Fibroblast of lung (primary cell): Measurements from ENCODE around the gene TIPRL.

ENCODE experiments used
- EZH2 ChIP-seq: IDR thresholded peaks from 2 replicates; pipeline ENCODE4 v1.5.1; 2012; ENCODE audit warnings: low read length, control low read depth, mild to moderate bottlenecking; ENCODE audit errors: missing control alignments
- TF ChIP-seq, protein P1 (sequence below), 2 donors: IDR thresholded peaks in 1 of 2; conservative IDR thresholded peaks in 1 of 2; 1 replicate in 1 of 2; 2 replicates in 1 of 2; pipeline ENCODE4 v1.5.1; 2011 to 2012; ENCODE audit warnings: low read length in 2 of 2, control low read depth in 1 of 2, inconsistent platforms in 1 of 2, low read depth in 1 of 2, mild to moderate bottlenecking in 1 of 2

DNA sequence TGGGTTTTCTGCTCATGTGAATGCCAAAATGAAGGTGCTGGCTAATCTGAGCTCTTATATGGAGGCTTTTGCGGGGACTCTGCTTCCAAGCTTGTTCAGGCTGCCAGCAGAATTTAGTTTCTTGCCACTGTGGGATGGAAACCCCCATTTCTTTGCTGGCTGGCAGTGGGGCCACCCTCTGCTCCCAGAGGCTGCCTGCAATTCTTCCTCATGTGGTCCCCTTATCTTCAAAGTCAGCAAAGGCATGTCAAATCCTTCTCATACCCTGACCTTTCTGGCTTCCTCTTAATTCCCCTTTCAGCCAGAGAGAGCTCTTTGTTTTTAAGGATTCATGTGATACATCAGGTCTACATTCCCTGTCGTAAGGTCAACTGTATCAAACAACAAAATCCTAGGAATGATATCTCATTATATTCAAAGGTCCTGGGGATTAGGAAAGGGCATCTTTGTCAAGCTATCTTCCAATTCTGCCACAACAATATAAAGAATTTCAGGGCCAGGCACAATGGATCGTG is 36.8 kb upstream of the TIPRL start:
- TF ChIP-seq, protein P1, sequence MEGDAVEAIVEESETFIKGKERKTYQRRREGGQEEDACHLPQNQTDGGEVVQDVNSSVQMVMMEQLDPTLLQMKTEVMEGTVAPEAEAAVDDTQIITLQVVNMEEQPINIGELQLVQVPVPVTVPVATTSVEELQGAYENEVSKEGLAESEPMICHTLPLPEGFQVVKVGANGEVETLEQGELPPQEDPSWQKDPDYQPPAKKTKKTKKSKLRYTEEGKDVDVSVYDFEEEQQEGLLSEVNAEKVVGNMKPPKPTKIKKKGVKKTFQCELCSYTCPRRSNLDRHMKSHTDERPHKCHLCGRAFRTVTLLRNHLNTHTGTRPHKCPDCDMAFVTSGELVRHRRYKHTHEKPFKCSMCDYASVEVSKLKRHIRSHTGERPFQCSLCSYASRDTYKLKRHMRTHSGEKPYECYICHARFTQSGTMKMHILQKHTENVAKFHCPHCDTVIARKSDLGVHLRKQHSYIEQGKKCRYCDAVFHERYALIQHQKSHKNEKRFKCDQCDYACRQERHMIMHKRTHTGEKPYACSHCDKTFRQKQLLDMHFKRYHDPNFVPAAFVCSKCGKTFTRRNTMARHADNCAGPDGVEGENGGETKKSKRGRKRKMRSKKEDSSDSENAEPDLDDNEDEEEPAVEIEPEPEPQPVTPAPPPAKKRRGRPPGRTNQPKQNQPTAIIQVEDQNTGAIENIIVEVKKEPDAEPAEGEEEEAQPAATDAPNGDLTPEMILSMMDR (conservative IDR thresholded peaks at IDR 0.05 in 1 of 2, IDR thresholded peaks at IDR 0.05 in 1 of 2; ENCODE audit: low read depth in 1 of 2, low read length in 2 of 2), result no peak
- no peak for TF ChIP-seq EZH2
